Body of pancreas (tissue), 4 donors: ENCODE results near the gene FAXC.

Experiments used
- CTCF ChIP-seq, 7 experiments: fragments of 450-650 bp in 4 of 7; fragments of 200-600 bp in 3 of 7; sonication (generic) in 3 of 7; IDR thresholded peaks; one replicate each; pipeline ENCODE4 v1.5.1; 2016 to 2019; ENCODE audit warnings: antibody characterized with exemption in 7 of 7
- POLR2A ChIP-seq, 3 donors: fragments of 450-650 bp; IDR thresholded peaks; one replicate each; pipeline ENCODE4 v1.6.1; 2016; ENCODE audit warnings: antibody characterized with exemption in 3 of 3, mild to moderate bottlenecking in 2 of 3

- TF ChIP-seq CTCF (IDR thresholded peaks at IDR 0.05) (no peak), POLR2A (IDR thresholded peaks at IDR 0.05) (no peak)
Observed at GRCh38 chr6:99397287-99397686, 47.8 kb upstream of the FAXC start.
